HG03439 (cell line): ENCODE data around the gene STARD10.
"Not testable (repeated sequence)": the region's sequence is repeated elsewhere in the genome, so short reads cannot be mapped to it uniquely, and the experiment has no call there.

Experiments
- ATAC-seq: cut with Tn5 transposase; IDR thresholded peaks from one replicate; pipeline ENCODE4 v1.9.1; 2021; ENCODE audit warnings: mild to moderate bottlenecking, moderate library complexity; ENCODE audit not compliant: unreplicated experiment

The STARD10 gene

GRCh38 chr11:72808331-72808798 is 14.5 kb upstream of the STARD10 start:
- ATAC-seq = no peak

DNA sequence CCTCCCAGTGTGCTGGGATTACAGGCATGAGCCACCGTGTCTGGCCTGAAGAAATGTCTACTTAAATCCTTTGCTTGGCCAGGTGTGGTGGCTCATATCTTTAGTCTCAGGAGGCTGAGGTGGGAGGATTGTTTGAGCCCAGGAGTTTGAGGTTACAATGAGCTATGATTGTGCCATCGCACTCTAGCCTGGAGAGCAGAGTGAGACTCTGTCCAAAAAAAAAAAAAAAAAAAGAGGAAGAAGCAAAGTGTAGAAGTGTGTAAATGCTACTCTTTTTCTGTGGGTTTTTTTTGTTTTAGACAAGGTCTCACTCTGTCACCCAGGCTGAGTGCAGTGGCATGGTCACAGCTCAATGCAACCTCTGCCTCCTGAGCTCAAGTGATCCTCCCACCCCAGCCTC is 13.9 kb upstream of the STARD10 start:
- no peak for ATAC-seq

- ATAC-seq = no peak
Measured at GRCh38 chr11:72807021-72807693, 13.3 kb upstream of the STARD10 start.

- ATAC-seq = not testable (repeated sequence)
Measured at GRCh38 chr11:72806378-72806777, 12.5 kb upstream of the STARD10 start.

DNA sequence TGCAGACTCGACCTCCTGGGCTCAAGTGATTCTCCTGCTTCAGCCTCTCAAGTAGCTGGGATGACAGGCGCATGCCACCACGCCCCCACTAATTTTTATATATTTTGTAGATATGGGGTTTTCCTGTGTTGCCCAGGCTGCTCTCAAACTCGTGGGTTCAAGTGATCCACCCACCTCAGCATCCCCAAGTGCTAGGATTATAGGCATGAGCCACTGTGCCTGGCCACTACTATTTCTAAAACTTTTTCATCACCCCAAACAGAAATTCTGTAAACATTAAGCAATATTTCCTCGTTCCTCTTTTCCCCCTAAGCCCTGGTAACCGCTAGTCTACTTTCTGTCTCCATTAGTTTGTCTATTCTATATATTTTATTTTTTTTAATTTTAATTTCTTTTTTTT is 11.4 kb upstream of the STARD10 start:
- ATAC-seq = no peak

DNA sequence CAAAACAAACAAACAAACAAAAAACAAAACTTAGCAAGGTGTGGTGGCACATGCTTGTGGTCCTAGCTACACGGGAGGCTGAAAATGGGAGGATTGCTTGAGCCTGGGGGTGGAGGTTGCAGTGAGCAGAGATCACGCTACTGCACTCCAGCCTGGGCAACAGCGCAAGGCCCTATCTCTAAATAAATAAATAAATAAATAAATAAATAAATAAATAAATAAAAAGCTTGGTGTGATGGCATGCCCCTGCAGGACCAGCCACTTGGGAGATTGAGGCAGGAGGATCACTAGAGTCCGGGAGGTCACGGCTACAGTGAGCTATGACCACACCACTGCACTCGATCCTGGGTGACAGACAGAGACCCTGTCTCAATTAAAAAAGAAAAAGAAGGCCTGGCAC is 9.0 kb upstream of the STARD10 start:
- ATAC-seq = no peak

DNA sequence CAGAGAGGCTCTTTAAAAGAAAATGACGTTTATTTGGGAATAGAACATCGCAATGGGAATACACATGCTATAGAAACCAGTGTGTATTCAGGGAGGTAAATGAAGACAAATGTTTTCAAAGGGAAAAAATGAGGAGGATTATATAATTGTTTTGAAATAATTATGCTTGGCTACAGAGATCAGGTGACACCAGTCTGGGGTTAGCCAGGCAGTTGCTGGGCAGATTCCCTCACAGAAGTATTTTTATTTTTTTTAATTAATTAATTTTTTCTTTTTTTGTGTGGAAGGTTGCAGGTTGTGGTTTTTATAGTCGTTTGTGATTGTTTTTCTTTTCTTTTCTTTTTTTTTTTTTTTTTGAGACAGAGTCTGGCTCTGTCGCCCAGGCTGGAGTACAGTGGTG is 5.6 kb upstream of the STARD10 start:
- no peak for ATAC-seq

DNA sequence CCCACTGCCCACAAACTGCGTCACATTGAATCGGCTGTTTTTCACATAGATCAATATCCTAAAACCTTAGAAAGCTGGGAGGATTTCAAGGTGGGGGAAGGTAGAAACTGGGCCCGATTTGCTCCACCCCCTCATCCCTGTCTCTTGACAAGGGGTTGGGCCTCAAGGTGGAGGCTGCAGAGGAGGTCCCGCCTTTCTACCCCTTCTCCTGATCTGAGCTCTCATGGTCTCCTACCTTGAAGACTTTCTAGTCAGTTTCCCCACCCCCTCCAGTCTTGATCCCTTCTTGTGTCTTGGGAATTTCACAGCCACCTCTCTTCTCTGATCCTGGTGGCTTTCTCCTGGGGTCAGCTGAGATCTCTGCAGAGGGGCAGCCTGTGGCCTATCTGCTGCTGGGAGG is 4.5 kb upstream of the STARD10 start:
- ATAC-seq = no peak

- ATAC-seq = no peak
Measured at GRCh38 chr11:72793076-72793424, 797 bp downstream of the STARD10 start.

DNA sequence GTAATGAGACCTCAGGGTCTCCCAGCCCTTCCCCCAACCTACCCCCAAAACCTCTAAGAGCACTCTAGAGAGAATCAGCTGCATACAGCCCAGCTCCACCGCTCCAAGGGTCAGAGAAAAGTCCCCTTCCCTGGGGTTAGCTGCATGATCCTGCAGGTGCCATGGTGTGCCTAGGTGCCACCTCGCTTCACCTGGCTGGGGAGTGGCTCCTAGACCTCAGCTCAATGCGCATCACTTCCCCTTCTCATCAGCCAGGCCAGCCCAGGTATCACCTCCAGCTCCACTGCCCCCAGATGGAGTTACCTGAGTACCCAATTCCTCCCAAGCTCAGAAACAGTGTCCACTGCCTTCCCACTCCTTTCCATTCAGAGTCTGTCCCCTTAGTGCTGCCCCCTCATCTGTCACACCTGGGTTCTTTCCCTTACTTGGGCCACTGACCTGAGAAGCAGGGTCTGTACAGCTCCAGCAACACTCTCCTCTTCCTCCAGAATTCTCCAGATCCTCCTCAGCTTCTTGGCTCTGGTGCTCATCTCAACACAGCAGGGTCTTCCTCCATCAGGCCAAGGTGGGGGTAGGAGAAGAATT is 1.3 kb downstream of the STARD10 start:
- ATAC-seq = no peak

DNA sequence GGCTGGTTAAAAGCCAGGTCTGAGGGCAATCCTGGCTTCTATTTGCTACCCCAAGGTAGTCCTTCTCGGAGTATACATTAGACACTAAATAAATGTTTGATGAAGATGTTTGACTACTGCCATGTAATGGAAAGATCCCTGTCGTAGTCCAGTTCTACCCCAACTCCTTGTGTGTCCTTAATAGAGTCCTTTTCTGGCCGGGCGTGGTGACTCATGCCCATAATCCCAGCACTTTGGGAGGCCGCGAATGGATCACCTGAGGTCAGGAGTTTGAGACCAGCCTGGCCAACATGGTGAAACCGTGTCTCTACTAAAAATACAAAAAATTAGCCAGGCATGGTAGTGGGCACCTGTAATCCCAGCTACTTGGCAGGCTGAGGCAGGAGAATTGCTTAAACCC is 2.6 kb downstream of the STARD10 start:
- ATAC-seq = not testable (repeated sequence)

- no peak for ATAC-seq
Measured at GRCh38 chr11:72789493-72790131, 4.2 kb downstream of the STARD10 start.

- ATAC-seq = no peak
Measured at GRCh38 chr11:72788241-72788640, 5.6 kb downstream of the STARD10 start.

GRCh38 chr11:72787216-72788104 is 6.4 kb downstream of the STARD10 start:
- ATAC-seq = no peak

- ATAC-seq = no peak
Measured at GRCh38 chr11:72786305-72787215, 7.3 kb downstream of the STARD10 start.

GRCh38 chr11:72784662-72785061 is 9.2 kb downstream of the STARD10 start:
- no peak for ATAC-seq

- no peak for ATAC-seq
Measured at GRCh38 chr11:72783144-72783905, 10.5 kb downstream of the STARD10 start.

DNA sequence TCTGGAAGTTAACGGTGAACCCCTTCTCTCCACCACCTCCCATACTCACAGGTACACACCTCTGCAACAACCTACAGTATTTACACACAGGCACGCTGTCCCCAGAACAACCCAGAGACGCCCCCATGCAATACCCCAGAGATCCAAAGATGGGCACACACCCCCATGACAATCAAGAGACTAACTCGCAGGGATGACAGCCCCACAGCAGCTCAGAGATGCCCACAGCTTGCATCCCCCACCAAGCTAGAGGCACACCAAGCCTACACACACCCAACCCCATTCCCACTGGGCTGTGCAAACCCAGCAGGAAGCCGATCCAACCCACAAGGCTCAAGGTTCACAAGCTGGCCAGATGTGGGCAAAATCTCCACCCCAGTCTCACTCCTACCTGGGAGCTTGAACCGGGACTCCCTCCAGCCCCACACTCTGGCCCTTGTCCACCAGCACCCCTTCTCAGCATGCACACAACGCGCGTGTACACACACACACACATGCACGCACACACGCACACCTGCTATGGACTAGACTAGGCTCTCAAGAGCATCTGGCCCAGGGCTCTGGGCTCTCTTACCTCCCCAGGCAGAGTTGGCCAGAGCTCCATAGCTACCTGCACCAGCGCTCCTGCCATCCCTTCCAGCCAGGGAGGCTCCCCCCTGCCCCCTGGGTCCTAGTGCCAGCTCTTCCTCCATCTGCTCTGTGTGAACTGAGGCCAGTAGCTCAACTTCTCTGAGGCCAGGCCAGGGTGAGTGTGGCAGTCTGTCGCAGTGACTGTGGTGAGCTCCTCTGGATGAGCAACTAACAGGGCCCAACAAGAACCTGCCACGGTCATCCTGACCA is 11.5 kb downstream of the STARD10 start:
- no peak for ATAC-seq
